Measurements from ENCODE around the gene CDS2.
A peak's percentile ranks its signal among the peaks of the same experiment; 100 is the strongest.

The CDS2 gene

GRCh38 chr20:5119435-5120184 lies 7.2 kb upstream of the CDS2 start, which contains the start of gene PCNA:
PCNA (minus strand) TSS chr20:5119958; CDS start chr20:5119798, 160 bp downstream.
- DNase-seq, result peak; percentile 99 to 100

GRCh38 chr20:5120185-5120476 lies 6.7 kb upstream of the CDS2 start:
- DNase-seq, result no peak

DNA sequence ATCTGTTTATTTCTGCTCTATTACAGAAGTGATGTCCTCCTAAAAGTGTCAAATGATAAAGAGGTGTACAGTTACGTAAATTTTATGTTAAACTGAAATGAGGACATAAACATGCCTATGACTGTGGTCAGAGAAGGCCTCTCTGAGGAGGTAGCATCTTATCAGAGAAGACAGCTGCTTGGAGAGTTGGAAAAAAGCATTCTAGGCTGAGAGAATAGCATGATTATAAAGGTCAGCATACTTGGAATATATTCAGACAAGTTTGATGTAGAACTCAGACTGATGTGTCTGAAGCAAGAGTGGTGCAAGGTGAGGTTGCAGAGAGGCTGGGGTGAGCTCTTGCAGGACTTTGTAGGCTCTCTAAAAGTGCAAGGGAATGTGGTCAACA lies 3.9 kb upstream of the CDS2 start:
- no peak for DNase-seq

GRCh38 chr20:5127204-5127858 lies 523 bp downstream of the CDS2 start:
- peak; percentile 61 to 68 for DNase-seq

- no peak for DNase-seq
These were observed 1.1 kb downstream of the CDS2 start for GRCh38 chr20:5127859-5128424.

DNA sequence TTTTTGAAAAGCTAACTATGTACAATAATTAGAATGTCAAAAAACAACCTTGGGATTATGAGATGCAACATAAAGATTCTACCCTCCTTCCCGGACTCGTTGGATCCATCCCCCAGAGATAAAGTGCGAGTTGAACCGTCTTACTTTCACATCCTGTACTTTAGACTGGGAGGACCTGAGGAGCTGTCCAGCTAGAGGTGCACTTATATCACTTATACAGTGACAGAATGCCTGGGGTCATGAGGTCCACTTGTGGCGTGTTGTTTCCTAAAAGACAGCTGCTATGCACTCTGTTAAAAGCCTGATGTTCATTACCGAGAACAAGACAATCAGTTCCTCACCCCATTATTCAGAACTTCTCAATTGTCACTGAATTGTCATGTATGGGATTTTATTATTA lies 2.1 kb downstream of the CDS2 start:
- DNase-seq, result no peak

DNA sequence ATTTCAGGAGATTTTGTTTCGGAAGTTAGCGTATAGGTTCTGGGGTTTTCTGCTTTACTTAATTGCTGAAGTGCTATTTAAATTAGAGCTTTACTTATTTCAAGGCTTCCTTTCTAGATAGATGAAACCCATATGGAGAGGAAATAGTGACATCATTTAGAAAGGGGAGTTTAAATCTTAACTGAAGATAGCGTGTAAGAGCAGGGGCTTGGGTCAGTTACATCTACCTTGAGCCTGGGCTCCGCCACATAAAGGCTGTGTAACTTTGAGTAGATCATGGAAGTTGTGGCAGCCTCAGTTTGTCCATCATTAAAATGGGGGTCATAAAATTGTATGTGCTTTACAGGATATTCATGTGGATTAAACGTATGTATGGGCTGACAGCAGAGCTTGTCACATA lies 4.7 kb downstream of the CDS2 start:
- DNase-seq, result no peak

DNA sequence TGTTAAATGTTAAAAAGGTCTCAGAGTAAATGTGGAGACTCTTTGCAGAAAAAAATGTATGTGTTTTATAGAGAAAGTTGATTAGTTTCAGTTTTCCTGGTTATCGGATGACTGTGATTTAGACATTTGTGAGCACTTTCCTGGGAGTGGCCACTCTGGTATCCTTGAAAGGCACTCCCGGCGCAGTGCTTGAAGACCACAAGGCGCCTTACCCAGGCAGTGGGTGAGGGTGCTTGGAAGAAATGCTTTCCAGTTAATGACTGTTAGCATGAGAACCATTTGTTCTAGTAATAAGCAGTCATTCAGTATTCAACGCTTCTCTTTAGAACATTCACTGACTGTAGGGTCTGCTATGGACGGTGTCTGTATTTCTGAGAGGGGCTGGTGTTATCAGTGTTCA lies 7.2 kb downstream of the CDS2 start:
- no peak for DNase-seq

DNA sequence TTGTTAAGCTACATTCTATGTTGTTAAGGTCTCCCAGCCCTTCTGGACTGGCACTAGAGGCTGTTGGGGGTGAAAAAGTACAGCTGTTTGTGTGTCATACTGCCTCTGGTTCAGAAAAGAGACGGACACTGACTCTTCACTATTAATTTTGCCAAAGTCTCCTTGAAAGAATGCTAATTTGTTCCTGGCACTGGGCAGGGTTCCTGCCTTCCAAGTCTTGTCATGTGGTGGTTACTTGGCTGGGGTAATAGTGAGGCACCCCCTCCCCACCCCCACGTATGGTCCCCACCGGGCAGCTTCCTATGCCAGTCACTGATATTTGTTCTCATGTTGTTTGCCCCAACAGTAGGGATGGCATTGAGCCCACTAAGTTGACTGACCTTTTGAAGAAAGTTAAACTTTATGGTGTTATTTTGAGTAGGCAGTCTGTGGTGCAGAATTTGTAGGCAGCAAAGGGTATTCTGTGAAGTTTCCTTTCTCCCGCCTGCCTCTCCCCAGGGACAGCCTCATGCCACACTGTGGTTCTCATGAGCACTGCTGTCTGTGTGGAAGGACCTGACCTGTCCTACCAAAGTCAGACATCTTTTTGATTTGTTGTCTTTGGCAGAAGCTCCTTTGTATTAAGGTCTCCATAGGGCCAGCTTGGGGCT lies 8.7 kb downstream of the CDS2 start:
- DNase-seq, result no peak

GRCh38 chr20:5136096-5136495 lies 9.3 kb downstream of the CDS2 start:
- no peak for DNase-seq

DNA sequence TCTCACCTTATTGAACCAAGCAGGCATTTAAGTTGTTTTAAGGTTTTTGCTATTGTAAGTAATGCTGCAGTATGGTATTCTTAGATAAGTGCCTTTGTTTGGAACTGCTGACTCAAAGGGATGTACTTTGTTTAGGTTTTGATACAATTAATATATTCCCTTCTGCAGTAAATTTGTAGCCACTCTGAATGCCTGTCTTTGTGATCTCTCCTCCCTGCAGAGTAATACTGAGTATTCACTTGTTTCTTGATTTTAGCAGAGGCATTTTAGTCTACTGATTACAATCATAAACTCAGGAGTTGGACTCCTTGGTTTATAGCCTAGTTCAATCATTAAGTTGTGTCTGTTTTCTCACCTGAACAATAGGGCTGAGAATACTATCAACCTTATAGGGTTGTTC lies 13.4 kb downstream of the CDS2 start:
- no peak for DNase-seq

- DNase-seq, result no peak
These were observed 14.8 kb downstream of the CDS2 start for GRCh38 chr20:5141615-5142014.

GRCh38 chr20:5143851-5144250 lies 17.0 kb downstream of the CDS2 start:
- no peak for DNase-seq

DNA sequence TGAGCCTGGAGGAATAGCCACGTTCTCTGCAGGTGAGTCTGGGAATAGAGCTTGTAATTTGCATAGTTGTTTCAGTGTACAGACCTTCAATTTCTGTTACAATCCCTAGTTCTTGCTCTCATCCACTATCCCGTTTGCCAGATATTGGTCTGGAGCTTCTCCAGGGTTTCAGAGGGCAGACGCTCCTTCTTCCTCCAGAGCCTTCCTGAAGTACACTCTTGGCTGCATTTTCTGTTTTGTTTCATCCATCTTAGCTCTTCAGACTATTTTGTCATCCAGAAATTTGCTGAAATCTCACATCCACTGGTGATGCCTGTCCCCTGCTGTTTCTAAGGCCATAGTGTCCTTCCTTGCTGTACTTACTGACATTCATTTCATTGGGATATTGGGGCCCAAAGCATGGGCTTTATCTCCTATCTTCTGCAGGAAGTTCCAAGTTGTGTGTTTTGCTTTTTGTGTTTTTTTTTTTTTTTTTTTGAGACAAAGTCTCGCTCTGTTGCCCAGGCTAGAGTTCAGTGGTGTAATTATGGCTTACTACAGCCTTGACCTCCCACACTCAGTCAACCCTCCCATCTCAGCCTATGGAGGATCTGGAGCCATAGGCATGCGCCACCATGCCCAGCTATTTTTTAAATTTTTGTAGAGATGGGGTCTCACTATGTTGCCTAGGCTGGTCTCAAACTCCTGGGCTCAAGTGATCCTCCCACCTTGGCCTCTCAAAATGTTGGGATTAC lies 18.7 kb downstream of the CDS2 start:
- DNase-seq, result no peak

- DNase-seq, result no peak
These were observed 19.4 kb downstream of the CDS2 start for GRCh38 chr20:5146099-5146668.

DNA sequence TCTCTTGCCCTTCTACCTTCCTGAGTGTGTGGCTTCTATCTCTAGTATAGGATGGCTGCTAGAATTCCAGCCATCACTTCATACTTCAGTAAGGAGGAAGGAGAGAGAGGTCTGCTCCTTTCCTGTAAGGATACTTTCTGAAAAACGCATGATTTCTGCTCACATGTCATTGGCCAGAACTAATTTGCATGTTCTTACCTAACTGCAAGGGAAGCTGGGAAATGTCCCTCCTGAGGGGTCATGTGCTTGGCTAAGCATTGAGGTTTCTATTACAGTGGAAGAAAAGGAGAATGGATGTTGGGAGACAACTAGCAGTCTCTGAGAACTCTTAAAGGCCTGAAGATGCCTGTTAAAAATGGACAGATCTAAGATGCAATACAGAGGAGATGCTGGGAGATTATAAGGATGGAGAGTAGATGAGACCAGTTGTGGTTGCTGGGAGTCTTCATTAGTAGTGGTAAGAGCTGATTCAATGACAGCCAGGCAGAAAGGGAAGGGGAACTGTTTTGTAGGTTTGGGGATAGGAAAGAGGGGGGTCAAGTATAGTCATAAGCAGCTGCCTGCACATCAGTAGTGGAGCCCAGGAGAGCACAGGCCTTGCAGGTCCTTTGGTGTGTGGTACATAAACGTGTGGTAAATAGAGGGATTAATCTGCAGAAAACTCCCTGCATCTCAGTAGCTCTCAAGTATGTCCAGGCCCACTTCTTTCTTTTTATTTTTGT lies 20.2 kb downstream of the CDS2 start:
- DNase-seq, result no peak

DNA sequence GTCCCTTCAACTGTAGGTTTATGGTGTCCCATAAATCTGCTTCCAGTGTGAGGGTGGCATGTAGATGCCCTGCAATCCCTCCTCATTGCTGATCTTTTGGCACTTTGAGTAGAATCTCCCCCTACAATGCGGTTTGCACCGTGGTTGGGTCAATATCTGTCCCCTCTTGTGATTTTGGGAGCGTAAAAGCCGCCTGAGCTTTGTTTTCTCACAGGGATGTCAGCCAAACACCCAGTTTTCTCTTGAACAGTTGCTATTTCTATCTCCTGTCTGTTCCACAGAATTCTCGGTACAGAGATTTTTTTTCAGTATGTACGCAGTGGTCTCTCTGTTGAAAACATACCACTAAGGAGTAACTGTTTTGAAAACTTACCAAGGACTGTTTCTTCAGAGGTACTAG lies 21.8 kb downstream of the CDS2 start:
- DNase-seq, result no peak

GRCh38 chr20:5149892-5150225 lies 23.1 kb downstream of the CDS2 start:
- DNase-seq, result no peak

DNA sequence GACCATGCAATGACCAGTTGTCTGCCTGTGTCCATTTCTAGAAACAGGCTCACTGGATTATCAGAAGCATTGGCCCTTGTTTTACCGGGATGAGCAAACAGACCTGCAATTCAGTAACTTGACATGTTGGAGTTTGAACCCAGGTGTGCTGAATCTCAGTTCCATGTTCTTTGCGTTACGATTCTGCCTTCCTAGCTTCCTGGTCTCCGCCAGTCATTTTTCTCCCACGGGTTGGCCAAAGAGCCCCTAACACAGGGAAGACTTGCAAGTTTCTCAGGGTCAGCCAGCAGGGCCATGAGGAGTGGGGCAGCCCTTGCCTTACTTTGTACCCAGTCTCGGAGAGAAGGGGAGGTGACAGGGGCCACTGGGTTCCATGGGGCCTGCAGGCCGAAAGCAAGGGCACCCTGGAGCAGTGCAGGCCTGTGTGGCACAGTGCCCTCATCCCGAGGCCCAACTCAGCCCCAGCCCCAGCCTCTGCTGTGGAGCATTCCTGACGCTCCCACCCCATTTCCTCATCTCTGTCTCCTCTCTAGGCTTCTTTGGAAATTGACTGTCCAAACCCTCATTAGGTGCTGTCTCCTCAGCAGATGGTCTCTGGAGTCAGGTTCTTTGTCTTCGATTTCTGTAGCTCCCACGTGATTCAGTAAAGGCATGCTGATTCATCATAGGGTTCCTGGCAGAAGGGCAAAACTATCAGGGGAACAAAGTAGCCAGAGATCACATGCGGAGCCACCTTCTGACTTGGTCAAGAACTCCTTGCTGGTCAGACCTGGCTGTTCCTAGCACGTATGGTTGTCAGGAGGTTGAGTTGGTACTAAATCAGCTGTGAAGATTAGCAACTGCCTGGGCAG lies 23.6 kb downstream of the CDS2 start:
- DNase-seq, result no peak

GRCh38 chr20:5153152-5153467 lies 26.3 kb downstream of the CDS2 start:
- no peak for DNase-seq

Data from SHP77 (cell line).